PC-3 (cell line): ENCODE data around the gene CCDC93. TPM values are rescaled to one million over a fixed set of nuclear protein-coding genes. Genes with fewer than 3 reads are reported as not detected.
A peak's percentile ranks its signal among the peaks of the same experiment; 100 is the strongest.

Experiments
- ATAC-seq: fragments of 200-7000 bp; cut with Tn5 transposase; 2 replicates; pipeline ENCODE4 v1.9.1; 2020; ENCODE audit warnings: mild to moderate bottlenecking, moderate library complexity
- BruUV-seq: library from RNA; stranded (reverse); fragments of 400-500 nt; replicated peaks from 2 replicates; lab custom pipeline; 2021; lab: Mats Ljungman, UMichigan
- CTCF ChIA-PET: fragments of 300-600 bp; sonication (Branson Sonifier 250); formaldehyde crosslinking; loops from one replicate; lab custom pipeline; 2022; ENCODE audit warnings: antibody characterized with exemption; lab: Charles Lee
- POLR2A ChIA-PET: fragments of 300-600 bp; sonication (Branson Sonifier 250); formaldehyde crosslinking; loops from one replicate; lab custom pipeline; 2022; ENCODE audit warnings: antibody characterized with exemption; ENCODE audit not compliant: unreplicated experiment; lab: Charles Lee
- DNase-seq: peaks from one replicate; pipeline ENCODE4 v3.0.0-alpha.2; 2015
- H2AFZ ChIP-seq: fragments of 300-600 bp; sonication (generic); 2 replicates; pipeline ENCODE4 v1.6.0; 2016; ENCODE audit warnings: antibody characterized with exemption, low read length
- H3F3A ChIP-seq: fragments of 300-600 bp; sonication (generic); one replicate; pipeline ENCODE4 v1.6.0; 2017; ENCODE audit warnings: antibody characterized with exemption, low read length, control low read depth, mild to moderate bottlenecking; ENCODE audit not compliant: unreplicated experiment
- H3K27ac ChIP-seq: fragments of 300-600 bp; sonication (generic); 2 replicates; pipeline ENCODE4 v1.5.1; 2016; ENCODE audit warnings: mild to moderate bottlenecking, low read length
- H3K27me3 ChIP-seq: fragments of 300-600 bp; sonication (generic); 2 replicates; pipeline ENCODE4 v1.6.1; 2016; ENCODE audit warnings: low read length, mixed read lengths
- H3K36me3 ChIP-seq: fragments of 300-600 bp; sonication (generic); 2 replicates; pipeline ENCODE4 v1.6.1; 2016; ENCODE audit warnings: low read depth, mixed run types, low read length, mixed read lengths
- H3K4me1 ChIP-seq: fragments of 300-600 bp; sonication (generic); 2 replicates; pipeline ENCODE4 v1.5.1; 2016; ENCODE audit warnings: low read length; ENCODE audit not compliant: insufficient read depth
- H3K4me2 ChIP-seq: fragments of 300-600 bp; sonication (generic); 2 replicates; pipeline ENCODE4 v1.6.0; 2016; ENCODE audit warnings: low read length
- H3K4me3 ChIP-seq: fragments of 300-600 bp; sonication (generic); 2 replicates; pipeline ENCODE4 v1.5.1; 2016; ENCODE audit warnings: mild to moderate bottlenecking, low read length, mixed read lengths
- H3K79me2 ChIP-seq: fragments of 300-600 bp; sonication (generic); 2 replicates; pipeline ENCODE4 v1.6.1; 2017; ENCODE audit warnings: low read length, mixed read lengths
- H3K9ac ChIP-seq: fragments of 300-600 bp; sonication (generic); 2 replicates; pipeline ENCODE4 v1.6.0; 2016; ENCODE audit warnings: mild to moderate bottlenecking, low read length
- H3K9me2 ChIP-seq: fragments of 300-600 bp; sonication (generic); replicated peaks from 2 replicates; pipeline ENCODE4 v1.6.1; 2016; ENCODE audit warnings: mixed run types, low read length, mixed read lengths
- H3K9me3 ChIP-seq: fragments of 300-600 bp; sonication (generic); 2 replicates; pipeline ENCODE4 v1.6.1; 2016; ENCODE audit warnings: low read length, mixed read lengths
- H4K20me1 ChIP-seq: fragments of 300-600 bp; sonication (generic); 2 replicates; pipeline ENCODE4 v1.6.1; 2016; ENCODE audit warnings: low read length, mixed read lengths
- CTCF ChIP-seq: fragments of 300-600 bp; sonication (generic); conservative IDR thresholded peaks from 2 replicates; pipeline ENCODE4 v1.5.1; 2017; ENCODE audit warnings: antibody characterized with exemption, low read depth, mild to moderate bottlenecking, low read length
- EZH2 ChIP-seq: fragments of 300-600 bp; sonication (generic); IDR thresholded peaks from one replicate; pipeline ENCODE4 v1.6.1; 2017; ENCODE audit warnings: antibody characterized with exemption, mild to moderate bottlenecking, low read length; ENCODE audit not compliant: unreplicated experiment
- EZH2phosphoT487 ChIP-seq: fragments of 300-600 bp; sonication (generic); IDR thresholded peaks from 2 replicates; pipeline ENCODE4 v1.6.1; 2018; ENCODE audit warnings: mild to moderate bottlenecking, antibody characterized with exemption, low read length, borderline replicate concordance
- intact Hi-C: fragments of 100-400 bp; cut with micrococcal nuclease; formaldehyde crosslinking; loops from 2 replicates; pipeline ENCODE4 v1.9.0; 2023
- total RNA-seq: library from RNA; depleted of rRNA; stranded (reverse); fragments of >200 nt; gene quantifications from 2 replicates; pipeline ENCODE4 v1.2.3, GENCODE V29; 2014

Gene CCDC93
- total RNA-seq, 1 experiment from 2014 or later = 14.0 TPM

GRCh38 chr2:118049140-118049815 is 35.4 kb upstream of the CCDC93 start:
- H3K4me3 ChIP-seq = no peak overlapping the region
- H3K9ac ChIP-seq = no peak overlapping the region
- ATAC-seq (no peak), DNase-seq (peak; percentile 60)
- BruUV-seq = no TSS peak
- H3K9me3 ChIP-seq = no peaks in the 10 kb centered on the region
- H3K4me2 ChIP-seq = peak overlapping the region; percentile 64
- ChIA-PET CTCF (no interaction called here), POLR2A (no interaction called here)
- H3K36me3 ChIP-seq = no peaks in the 10 kb centered on the region
- H4K20me1 ChIP-seq = no peaks in the 10 kb centered on the region
- no peaks in the 10 kb centered on the region for H3F3A ChIP-seq
- no peak overlapping the region for H3K27ac ChIP-seq
- no peaks in the 10 kb centered on the region for H3K79me2 ChIP-seq
- intact Hi-C loops = loop anchor here (5.0 kb wide), 4 partner anchors 113 to 818 kb away; no protein-coding TSS in a partner anchor
- no peak overlapping the region for H2AFZ ChIP-seq
- no peaks in the 10 kb centered on the region for H3K9me2 ChIP-seq
- TF ChIP-seq EZH2 (no peak), EZH2phosphoT487 (no peak), CTCF (no peak)
- no peaks in the 10 kb centered on the region for H3K27me3 ChIP-seq
- peaks cover 46% of the 10 kb centered on the region for H3K4me1 ChIP-seq

GRCh38 chr2:118048401-118048800 is 34.5 kb upstream of the CCDC93 start:
- Histone ChIP-seq H3K4me1 (peaks cover 53% of the 10 kb centered on the region), H4K20me1 (no peaks in the 10 kb centered on the region), H3K27ac (no peak overlapping the region), H3K9ac (no peak overlapping the region), H3K36me3 (no peaks in the 10 kb centered on the region), H3K9me2 (no peaks in the 10 kb centered on the region), H3K79me2 (no peaks in the 10 kb centered on the region), H3K9me3 (no peaks in the 10 kb centered on the region), H3K27me3 (no peaks in the 10 kb centered on the region), H3K4me3 (no peak overlapping the region), H2AFZ (no peak overlapping the region), H3F3A (no peaks in the 10 kb centered on the region), H3K4me2 (no peak overlapping the region)
- no peak for TF ChIP-seq EZH2phosphoT487
- ATAC-seq (no peak), DNase-seq (no peak)
- intact Hi-C loops = loop anchor here (5.0 kb wide), 4 partner anchors 114 to 819 kb away; no protein-coding TSS in a partner anchor
- BruUV-seq = no TSS peak
- POLR2A ChIA-PET = no interaction called here
- CTCF ChIA-PET = interaction anchor here (2.3 to 2.5 kb wide), 2 partner anchors 12 to 75 kb away, joined by 10 to 17 read pairs; no protein-coding TSS in a partner anchor

DNA sequence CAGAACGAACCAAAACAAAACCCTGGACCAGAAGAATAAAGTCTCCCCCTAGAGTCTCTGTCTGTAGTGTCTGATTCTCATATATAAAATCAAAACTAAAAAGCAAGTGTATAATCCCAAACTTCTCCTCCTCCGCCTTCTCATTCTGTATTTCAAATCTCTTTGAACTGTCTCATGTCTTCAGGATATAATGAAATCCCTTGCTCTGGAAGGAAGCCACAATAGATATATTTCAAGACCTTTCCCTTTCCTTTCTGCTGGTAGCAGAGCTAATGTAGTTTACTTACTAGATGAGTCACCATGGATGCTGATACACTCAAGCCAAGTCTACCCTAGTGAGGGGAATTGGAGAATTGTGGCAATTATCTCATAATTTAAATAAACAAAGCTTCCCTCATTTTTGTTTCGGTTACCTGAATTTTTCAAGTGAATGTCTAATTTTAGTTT is 33.5 kb upstream of the CCDC93 start:
- intact Hi-C loops = loop anchor here (1.0 to 5.0 kb wide), 9 partner anchors 14 to 820 kb away; no protein-coding TSS in a partner anchor
- TF ChIP-seq EZH2 = no peak
- no peak for TF ChIP-seq CTCF
- Histone ChIP-seq H3K79me2 (no peaks in the 10 kb centered on the region), H3K9ac (peak overlapping the region; percentile 24), H3K4me2 (peak overlapping the region; percentile 72), H4K20me1 (no peaks in the 10 kb centered on the region), H3F3A (no peaks in the 10 kb centered on the region), H3K27ac (peak overlapping the region; percentile 66), H3K9me3 (no peaks in the 10 kb centered on the region), H2AFZ (no peak overlapping the region), H3K4me3 (peak overlapping the region; percentile 45), H3K9me2 (no peaks in the 10 kb centered on the region), H3K27me3 (no peaks in the 10 kb centered on the region), H3K36me3 (no peaks in the 10 kb centered on the region), H3K4me1 (peaks cover 53% of the 10 kb centered on the region)
- ChIA-PET POLR2A (interaction anchor here (0.6 kb wide), 2 partner anchors 76 to 161 kb away, joined by 3 read pairs; no protein-coding TSS in a partner anchor), CTCF (interaction anchor here (0.5 to 2.5 kb wide), 12 partner anchors 9 to 808 kb away, joined by 3 to 19 read pairs (median 7); partner anchors contain the start of gene INSIG2)
- ATAC-seq (peak; percentile 81), DNase-seq (peak; percentile 84)
- no TSS peak for BruUV-seq
